Ishikawa (cell line): ENCODE data around the gene PCSK2.

Source experiments
- CEBPB ChIP-seq: IDR thresholded peaks from 2 replicates; pipeline ENCODE4 v1.6.1; 2012
- CREB1 ChIP-seq: IDR thresholded peaks from 2 replicates; pipeline ENCODE4 v1.6.1; 2012; ENCODE audit warnings: low read depth
- EGR1 ChIP-seq: IDR thresholded peaks from 2 replicates; pipeline ENCODE4 v1.6.1; 2012
- EP300 ChIP-seq: IDR thresholded peaks from 2 replicates; pipeline ENCODE4 v1.6.1; 2012; ENCODE audit warnings: borderline replicate concordance
- FOXM1 ChIP-seq: IDR thresholded peaks from 2 replicates; pipeline ENCODE4 v1.6.1; 2012; ENCODE audit warnings: low read depth, borderline replicate concordance
- NFIC ChIP-seq: IDR thresholded peaks from 2 replicates; pipeline ENCODE4 v1.6.1; 2012
- RAD21 ChIP-seq: IDR thresholded peaks from 2 replicates; pipeline ENCODE4 v1.6.1; 2012; ENCODE audit warnings: low read depth
- REST ChIP-seq: IDR thresholded peaks from 2 replicates; pipeline ENCODE4 v1.6.1; 2012; ENCODE audit warnings: low read depth, mild to moderate bottlenecking
- TAF1 ChIP-seq: IDR thresholded peaks from 2 replicates; pipeline ENCODE4 v1.6.1; 2012; ENCODE audit warnings: low read depth, mild to moderate bottlenecking
- TCF12 ChIP-seq: IDR thresholded peaks from 2 replicates; pipeline ENCODE4 v1.6.1; 2012; ENCODE audit warnings: low read depth
- TEAD4 ChIP-seq: IDR thresholded peaks from 2 replicates; pipeline ENCODE4 v1.6.1; 2012
- USF1 ChIP-seq: IDR thresholded peaks from 2 replicates; pipeline ENCODE4 v1.6.1; 2012
- YY1 ChIP-seq: IDR thresholded peaks from 2 replicates; pipeline ENCODE4 v1.6.1; 2012; ENCODE audit warnings: low read depth
- ZBTB7A ChIP-seq: IDR thresholded peaks from 2 replicates; pipeline ENCODE4 v1.6.1; 2012; ENCODE audit warnings: low read depth
- TF ChIP-seq, protein P1 (sequence below): IDR thresholded peaks from 2 replicates; pipeline ENCODE4 v1.6.1; 2012

The PCSK2 gene

DNA sequence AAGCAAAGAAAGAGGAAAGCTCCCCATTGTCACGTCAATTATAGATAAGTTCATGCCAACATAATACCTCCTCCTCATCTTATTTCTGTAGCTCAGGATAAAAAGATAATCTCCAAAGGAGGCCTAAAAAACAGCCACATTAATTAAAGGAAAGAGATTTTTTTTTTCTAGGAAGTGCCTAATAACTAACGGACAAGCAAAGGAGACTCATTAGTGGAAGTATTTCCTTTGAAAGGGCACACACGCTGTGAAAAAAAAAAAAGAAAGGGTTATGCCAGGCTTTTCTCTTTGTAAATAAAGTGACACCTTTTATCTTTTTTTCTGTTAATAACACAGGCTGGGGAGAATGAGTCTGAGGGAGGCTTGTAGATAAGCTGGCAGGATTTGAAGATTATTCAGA, 55.7 kb downstream of the PCSK2 start:
- TF ChIP-seq REST (no peak), RAD21 (no peak), CEBPB (no peak), TAF1 (no peak), YY1 (no peak)
- TF ChIP-seq, protein P1, sequence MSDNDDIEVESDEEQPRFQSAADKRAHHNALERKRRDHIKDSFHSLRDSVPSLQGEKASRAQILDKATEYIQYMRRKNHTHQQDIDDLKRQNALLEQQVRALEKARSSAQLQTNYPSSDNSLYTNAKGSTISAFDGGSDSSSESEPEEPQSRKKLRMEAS: no peak

- TF ChIP-seq YY1: no peak
- no peak for TF ChIP-seq TEAD4
- TF ChIP-seq TCF12: no peak
- no peak for TF ChIP-seq NFIC
- TF ChIP-seq EGR1: no peak
- TF ChIP-seq ZBTB7A: no peak
- no peak for TF ChIP-seq RAD21
- no peak for TF ChIP-seq USF1
- no peak for TF ChIP-seq FOXM1
- TF ChIP-seq REST: no peak
- TF ChIP-seq CEBPB: no peak
- no peak for TF ChIP-seq TAF1
- TF ChIP-seq CREB1: no peak
These were observed 60.7 kb downstream of the PCSK2 start for GRCh38 chr20:17287503-17287902.

DNA sequence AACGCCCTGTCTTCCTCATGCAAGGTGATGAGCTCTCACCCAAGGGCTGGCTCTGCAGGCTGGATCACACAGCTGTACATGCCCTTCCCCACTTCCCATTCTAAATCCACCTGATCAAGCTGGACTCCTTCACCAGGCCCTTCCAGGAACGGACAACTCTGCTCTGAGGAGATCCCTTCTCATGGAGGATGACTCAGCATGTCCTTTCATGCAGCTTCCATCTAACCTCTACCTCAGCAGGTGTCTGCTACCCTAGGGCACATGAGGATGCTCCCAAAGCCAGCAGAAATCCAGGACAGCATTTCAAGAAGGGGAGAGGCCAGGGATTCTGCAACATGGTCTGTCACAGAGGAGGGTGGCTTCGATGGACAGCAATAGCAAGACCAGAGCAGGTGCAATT, 61.2 kb downstream of the PCSK2 start:
- TF ChIP-seq USF1: no peak
- no peak for TF ChIP-seq EGR1
- TF ChIP-seq FOXM1: no peak

DNA sequence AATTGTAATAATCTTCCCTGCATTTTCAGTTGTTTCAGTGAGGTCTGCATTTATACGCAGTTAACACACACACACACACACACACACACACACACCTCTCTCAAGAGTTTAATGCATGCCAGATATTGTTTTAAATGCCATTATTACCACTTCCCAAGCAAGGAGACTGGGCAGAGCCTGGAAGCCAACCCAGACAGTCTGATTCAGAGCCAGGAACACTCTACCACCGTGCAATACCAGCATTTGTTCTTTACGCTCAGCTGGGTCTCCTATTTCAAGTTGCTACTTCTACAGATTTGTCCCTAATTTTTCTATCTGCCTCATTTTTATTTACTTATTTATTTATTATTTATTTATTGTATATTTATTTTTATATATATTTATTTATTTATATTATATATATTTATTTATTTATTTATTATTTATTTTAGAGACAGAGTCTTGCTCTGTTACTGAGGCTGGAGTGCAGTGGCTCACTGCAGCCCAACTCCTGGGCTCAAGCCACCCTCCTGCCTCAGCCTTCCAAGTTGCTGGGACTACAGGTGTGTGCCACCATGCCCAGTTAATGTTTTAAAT, 68.4 kb downstream of the PCSK2 start:
- no peak for TF ChIP-seq TEAD4
- no peak for TF ChIP-seq ZBTB7A
- TF ChIP-seq EP300: no peak
- TF ChIP-seq, protein P1: no peak
- TF ChIP-seq FOXM1: no peak
- no peak for TF ChIP-seq TAF1
- no peak for TF ChIP-seq YY1

DNA sequence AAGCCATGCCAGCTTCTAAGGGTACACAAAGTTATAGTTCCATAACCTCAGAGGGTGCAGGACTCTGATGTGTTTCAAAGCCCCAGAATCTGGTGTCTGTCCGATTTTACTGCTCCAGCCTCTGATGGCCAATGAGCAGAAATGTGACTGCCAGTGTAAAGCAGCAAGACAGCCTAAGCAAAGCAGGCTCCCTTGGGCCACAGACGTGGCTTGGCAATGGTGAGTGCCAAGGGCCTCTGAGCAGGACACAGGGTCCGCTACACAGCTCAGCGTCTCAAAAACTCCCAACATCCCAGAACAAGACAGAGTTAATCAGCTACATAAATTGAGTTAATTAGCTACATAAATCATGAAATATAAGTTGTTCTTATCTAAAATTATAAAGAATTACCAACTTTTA, 69.2 kb downstream of the PCSK2 start:
- TF ChIP-seq YY1 (no peak), REST (no peak), NFIC (no peak), RAD21 (no peak), TEAD4 (no peak), EGR1 (no peak), TCF12 (no peak), CEBPB (no peak), TAF1 (no peak), ZBTB7A (no peak), FOXM1 (no peak), EP300 (no peak), CREB1 (no peak)
- TF ChIP-seq, protein P1: no peak
